Caco-2 (cell line): Measurements from ENCODE around the gene RTP2. TPM values are rescaled to one million over a fixed set of nuclear protein-coding genes. Genes with fewer than 3 reads are reported as not detected.
A peak's percentile ranks its signal among the peaks of the same experiment; 100 is the strongest.

Experiments used
- BruUV-seq: library from RNA; stranded (reverse); fragments of 400-500 nt; replicated peaks from 2 replicates; lab custom pipeline; 2021; lab: Mats Ljungman, UMichigan
- CTCF ChIA-PET: fragments of 300-600 bp; sonication (Branson Sonifier 250); formaldehyde crosslinking; loops from one replicate; lab custom pipeline; 2022; ENCODE audit warnings: antibody characterized with exemption; lab: Charles Lee
- POLR2A ChIA-PET: fragments of 300-600 bp; sonication (Branson Sonifier 250); formaldehyde crosslinking; loops from one replicate; lab custom pipeline; 2022; ENCODE audit warnings: antibody characterized with exemption; lab: Charles Lee
- DNase-seq, 2 experiments: peaks; one replicate each; pipeline versions ENCODE4 v3.0.0 to v3.0.0-alpha.2; 2020 to 2022
- H3K27me3 ChIP-seq: replicated peaks from 2 replicates; pipeline ENCODE4 v1.6.0; 2011; ENCODE audit warnings: low read length; ENCODE audit not compliant: control insufficient read depth, insufficient read depth
- H3K36me3 ChIP-seq: 2 replicates; pipeline ENCODE4 v1.5.1; 2011; ENCODE audit warnings: low read length; ENCODE audit not compliant: control insufficient read depth, insufficient read depth
- H3K4me1 ChIP-seq: fragments of 250-450 bp; sonication (Bioruptor Pico); 2 replicates; pipeline ENCODE4 v1.5.1; 2020; ENCODE audit warnings: mild to moderate bottlenecking
- H3K4me3 ChIP-seq: 2 replicates; pipeline ENCODE4 v1.5.1; 2011; ENCODE audit warnings: low read depth, mild to moderate bottlenecking, control low read depth, low read length
- H3K9me3 ChIP-seq: fragments of 250-450 bp; sonication (Bioruptor Pico); 2 replicates; pipeline ENCODE4 v1.5.1; 2020; ENCODE audit warnings: mild to moderate bottlenecking, moderate library complexity
- H3K27ac Mint-ChIP-seq: one replicate; pipeline ENCODE4 v1.8.0; 2022; ENCODE audit warnings: mixed read lengths; ENCODE audit not compliant: unreplicated experiment
- H3K27me3 Mint-ChIP-seq: one replicate; pipeline ENCODE4 v1.8.0; 2022; ENCODE audit warnings: mixed read lengths; ENCODE audit not compliant: insufficient read depth, unreplicated experiment
- H3K36me3 Mint-ChIP-seq: one replicate; pipeline ENCODE4 v1.8.0; 2022; ENCODE audit warnings: mild to moderate bottlenecking, mixed read lengths; ENCODE audit not compliant: insufficient read depth, unreplicated experiment
- H3K4me1 Mint-ChIP-seq: one replicate; pipeline ENCODE4 v1.8.0; 2022; ENCODE audit warnings: low read depth, mixed read lengths; ENCODE audit not compliant: unreplicated experiment
- H3K4me3 Mint-ChIP-seq: one replicate; pipeline ENCODE4 v1.8.0; 2022; ENCODE audit warnings: mild to moderate bottlenecking, moderate library complexity, mixed read lengths; ENCODE audit not compliant: unreplicated experiment
- H3K9me3 Mint-ChIP-seq: one replicate; pipeline ENCODE4 v1.8.0; 2022; ENCODE audit warnings: mixed read lengths; ENCODE audit not compliant: unreplicated experiment
- CTCF ChIP-seq, 2 experiments: fragments of 200-600 bp in 1 of 2; IDR thresholded peaks; 1 replicate in 1 of 2; 2 replicates in 1 of 2; pipeline versions ENCODE4 v1.5.1 to v1.8.0; 2011 to 2022; ENCODE audit warnings: antibody characterized with exemption in 1 of 2, control low read depth in 1 of 2, inconsistent platforms in 1 of 2, low read depth in 1 of 2, low read length in 1 of 2, mild to moderate bottlenecking in 1 of 2, moderate library complexity in 1 of 2; ENCODE audit not compliant: insufficient read depth in 1 of 2, severe bottlenecking in 1 of 2, unreplicated experiment in 1 of 2
- intact Hi-C: fragments of 100-400 bp; cut with micrococcal nuclease; formaldehyde crosslinking; loops from one replicate; pipeline ENCODE4 v1.10.0; 2022; ENCODE audit not compliant: unreplicated experiment
- total RNA-seq: library from RNA; stranded (reverse); gene quantifications from 2 replicates; pipeline ENCODE4 v1.2.3, GENCODE V29; 2022

The RTP2 gene
- total RNA-seq, 1 experiment from 2014 or later: not detected

DNA sequence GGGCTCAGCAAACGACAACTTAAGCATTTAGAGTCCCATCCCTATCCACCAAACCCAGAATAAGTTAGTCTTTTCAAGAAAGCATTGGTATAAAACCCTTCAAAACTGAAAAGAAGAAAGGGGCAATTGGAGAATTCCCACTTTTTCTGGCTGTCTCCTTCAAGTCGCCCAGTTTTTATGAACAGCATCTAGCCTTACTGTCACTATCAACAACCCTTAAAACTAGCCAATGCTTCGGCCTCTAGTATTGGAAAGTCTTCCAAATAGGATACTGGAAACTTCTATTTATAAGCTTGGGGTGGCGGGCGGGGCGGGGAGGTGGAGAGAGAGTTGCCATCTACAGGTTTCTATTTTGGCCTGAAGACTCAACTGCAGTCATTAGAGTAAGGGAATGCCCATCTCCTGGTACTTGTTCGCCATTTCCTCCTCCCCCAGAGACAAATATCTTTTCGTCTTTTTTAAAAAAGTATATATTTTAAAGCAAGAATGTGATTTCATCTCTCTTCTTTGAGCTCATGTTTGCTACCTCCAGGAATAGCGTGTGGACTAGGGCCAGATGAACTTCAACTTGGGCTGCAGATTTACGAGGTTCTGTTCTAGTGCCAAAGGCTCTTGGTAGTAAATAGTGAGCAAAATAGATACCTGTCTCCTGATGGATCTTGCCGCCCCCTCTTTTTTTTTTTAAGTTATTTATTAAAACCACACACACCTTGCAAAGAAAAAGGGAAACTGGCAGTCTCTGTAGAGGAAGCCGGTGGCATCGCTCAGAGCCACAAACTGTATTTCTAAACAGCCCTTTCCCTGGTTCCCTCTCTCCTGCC is 40.2 kb upstream of the RTP2 start:
- POLR2A ChIA-PET: interaction anchor here (0.6 to 1.3 kb wide), 5 partner anchors 310 to 1014 kb away, joined by 3 to 8 read pairs (median 5); no protein-coding TSS in a partner anchor
- Histone ChIP-seq H3K4me3 (peak overlapping the region; percentile 73), H3K9me3 (no peaks in the 10 kb centered on the region), H3K27me3 (no peaks in the 10 kb centered on the region), H3K4me1 (peaks cover 20% of the 10 kb centered on the region; the same call in 1 of the 2 replicates), H3K36me3 (0 out of 2 replicates have a peak, but pooled peaks cover 1% of the 10 kb centered on the region)
- intact Hi-C loops: loop anchor here (1.0 to 10.0 kb wide), 9 partner anchors 410 to 1490 kb away; no protein-coding TSS in a partner anchor
- Mint-ChIP-seq H3K27me3 (no peaks in the 10 kb centered on the region), H3K36me3 (peaks cover 43% of the 10 kb centered on the region), H3K4me3 (peak overlapping the region; percentile 98), H3K27ac (peak overlapping the region; percentile 97), H3K9me3 (no peaks in the 10 kb centered on the region), H3K4me1 (peaks cover 5% of the 10 kb centered on the region)
- CTCF ChIA-PET: interaction anchor here (0.8 to 1.0 kb wide), 2 partner anchors 66 to 323 kb away, joined by 3 read pairs; no protein-coding TSS in a partner anchor
- no peak for TF ChIP-seq CTCF (IDR thresholded peaks at IDR 0.05; ENCODE audit: insufficient read depth in 1 of 2, low read depth in 1 of 2, low read length in 1 of 2, severe bottlenecking in 1 of 2, unreplicated experiment in 1 of 2)
- DNase-seq: no peak
- no TSS peak for BruUV-seq

- Histone ChIP-seq H3K36me3 (0 out of 2 replicates have a peak, but pooled peaks cover 1% of the 10 kb centered on the region), H3K4me3 (peak overlapping the region; percentile 34), H3K27me3 (no peaks in the 10 kb centered on the region), H3K9me3 (no peaks in the 10 kb centered on the region), H3K4me1 (peaks cover 13% of the 10 kb centered on the region; the same call in 1 of the 2 replicates)
- Mint-ChIP-seq H3K27ac (peak overlapping the region; percentile 63), H3K4me3 (peak overlapping the region; percentile 73), H3K27me3 (no peaks in the 10 kb centered on the region), H3K36me3 (peaks cover 43% of the 10 kb centered on the region), H3K9me3 (no peaks in the 10 kb centered on the region), H3K4me1 (peaks cover 5% of the 10 kb centered on the region)
- CTCF ChIA-PET: interaction anchor here (0.5 to 1.7 kb wide), 14 partner anchors 28 to 1492 kb away, joined by 3 to 8 read pairs (median 3); partner anchors contain the start of gene LPP
- intact Hi-C loops: loop anchor here (1.0 to 10.0 kb wide), 9 partner anchors 411 to 1491 kb away; no protein-coding TSS in a partner anchor
- POLR2A ChIA-PET: interaction anchor here (0.6 to 0.7 kb wide), 3 partner anchors 311 to 1015 kb away, joined by 3 to 8 read pairs (median 4); no protein-coding TSS in a partner anchor
- no TSS peak for BruUV-seq
- DNase-seq: peak; percentile 67 to 75
- TF ChIP-seq CTCF (IDR thresholded peaks at IDR 0.05; ENCODE audit: insufficient read depth in 1 of 2, low read depth in 1 of 2, low read length in 1 of 2, severe bottlenecking in 1 of 2, unreplicated experiment in 1 of 2): peak; percentile 83 to 88
These were observed 39.3 kb upstream of the RTP2 start for GRCh38 chr3:187741403-187742350.
